ENCODE measurements around the gene UBASH3A.

- TF ChIP-seq, protein P1, sequence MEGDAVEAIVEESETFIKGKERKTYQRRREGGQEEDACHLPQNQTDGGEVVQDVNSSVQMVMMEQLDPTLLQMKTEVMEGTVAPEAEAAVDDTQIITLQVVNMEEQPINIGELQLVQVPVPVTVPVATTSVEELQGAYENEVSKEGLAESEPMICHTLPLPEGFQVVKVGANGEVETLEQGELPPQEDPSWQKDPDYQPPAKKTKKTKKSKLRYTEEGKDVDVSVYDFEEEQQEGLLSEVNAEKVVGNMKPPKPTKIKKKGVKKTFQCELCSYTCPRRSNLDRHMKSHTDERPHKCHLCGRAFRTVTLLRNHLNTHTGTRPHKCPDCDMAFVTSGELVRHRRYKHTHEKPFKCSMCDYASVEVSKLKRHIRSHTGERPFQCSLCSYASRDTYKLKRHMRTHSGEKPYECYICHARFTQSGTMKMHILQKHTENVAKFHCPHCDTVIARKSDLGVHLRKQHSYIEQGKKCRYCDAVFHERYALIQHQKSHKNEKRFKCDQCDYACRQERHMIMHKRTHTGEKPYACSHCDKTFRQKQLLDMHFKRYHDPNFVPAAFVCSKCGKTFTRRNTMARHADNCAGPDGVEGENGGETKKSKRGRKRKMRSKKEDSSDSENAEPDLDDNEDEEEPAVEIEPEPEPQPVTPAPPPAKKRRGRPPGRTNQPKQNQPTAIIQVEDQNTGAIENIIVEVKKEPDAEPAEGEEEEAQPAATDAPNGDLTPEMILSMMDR (conservative IDR thresholded peaks at IDR 0.05; ENCODE audit: low read length), result no peak
- no peak for TF ChIP-seq EZH2phosphoT487 (IDR thresholded peaks at IDR 0.05; ENCODE audit: borderline replicate concordance, low read depth, low read length)
These were observed 31.7 kb downstream of the UBASH3A start for GRCh38 chr21:42435401-42435800.
